Activated gamma-delta T cell treated with Interleukin-2 at 50 U/mL for 16 hours (primary cell): ENCODE measurements around the gene PSMB7.

Source experiments
- DNase-seq: peaks from one replicate; pipeline ENCODE4 v3.0.0-alpha.2; 2020

PSMB7 gene

GRCh38 chr9:124321416-124321815 is 93.8 kb downstream of the PSMB7 start:
- DNase-seq: no peak

- DNase-seq: peak; percentile 29
Measured at GRCh38 chr9:124320062-124320973, 94.9 kb downstream of the PSMB7 start.

- no peak for DNase-seq
Measured at GRCh38 chr9:124315882-124316281, 99.4 kb downstream of the PSMB7 start.

GRCh38 chr9:124313940-124314339 is 101.3 kb downstream of the PSMB7 start:
- no peak for DNase-seq

GRCh38 chr9:124312290-124313265 is 102.7 kb downstream of the PSMB7 start:
- no peak for DNase-seq

GRCh38 chr9:124311283-124311682 is 104.0 kb downstream of the PSMB7 start:
- DNase-seq: no peak

- no peak for DNase-seq
Measured at GRCh38 chr9:124309667-124310084, 105.6 kb downstream of the PSMB7 start.

GRCh38 chr9:124308606-124309491 is 106.4 kb downstream of the PSMB7 start:
- DNase-seq: no peak

- no peak for DNase-seq
Measured at GRCh38 chr9:124307379-124308030, 107.7 kb downstream of the PSMB7 start.

GRCh38 chr9:124306098-124306735 is 109.0 kb downstream of the PSMB7 start:
- no peak for DNase-seq

GRCh38 chr9:124304285-124304684 is 111.0 kb downstream of the PSMB7 start:
- no peak for DNase-seq

- DNase-seq: no peak
Measured at GRCh38 chr9:124303762-124304161, 111.5 kb downstream of the PSMB7 start.
